T1000 (cell line): ENCODE measurements around the gene TMEM252.

Source experiments
- DNase-seq: peaks from one replicate; lab custom pipeline; 2025; ENCODE audit warnings: mixed read lengths; lab: John Stamatoyannopoulos, UW

TMEM252 gene, protein sequence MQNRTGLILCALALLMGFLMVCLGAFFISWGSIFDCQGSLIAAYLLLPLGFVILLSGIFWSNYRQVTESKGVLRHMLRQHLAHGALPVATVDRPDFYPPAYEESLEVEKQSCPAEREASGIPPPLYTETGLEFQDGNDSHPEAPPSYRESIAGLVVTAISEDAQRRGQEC

DNA sequence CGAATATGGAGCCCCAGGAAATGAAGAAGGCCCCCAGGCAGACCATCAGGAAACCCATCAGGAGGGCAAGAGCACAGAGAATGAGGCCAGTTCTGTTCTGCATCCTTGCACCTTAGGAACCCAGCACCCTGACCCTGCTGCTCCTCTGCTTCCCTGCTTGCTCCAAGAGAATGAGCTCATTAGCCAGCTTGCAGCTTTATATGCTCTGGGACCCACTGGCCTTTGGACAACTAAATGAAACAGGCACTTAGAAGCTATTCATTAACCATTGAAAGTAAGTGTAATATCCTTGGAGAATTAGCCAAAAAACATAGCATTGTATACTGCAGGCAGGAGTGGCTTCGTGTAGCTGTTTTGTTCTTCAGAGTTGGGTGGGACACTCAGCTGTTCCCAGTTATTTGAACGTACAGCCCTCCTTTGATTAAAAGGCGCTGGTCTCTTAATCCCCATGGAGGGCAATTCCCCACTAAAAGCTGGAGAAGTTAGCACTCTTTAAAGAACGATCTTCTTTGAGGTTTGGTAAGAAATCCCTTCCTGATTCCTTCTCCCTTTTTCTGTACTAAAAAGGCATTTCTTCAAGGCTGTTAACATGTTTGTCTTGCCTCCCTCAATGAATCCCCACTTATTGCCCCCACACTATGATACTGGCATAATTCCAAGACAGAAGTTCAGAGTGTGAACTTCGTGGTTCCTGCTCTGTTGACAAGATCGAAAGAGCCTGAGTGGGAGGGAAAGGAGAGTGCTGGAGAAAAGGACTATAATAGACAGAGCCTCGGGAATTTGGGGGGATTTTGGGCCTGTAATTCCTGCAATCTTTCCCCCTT is at the start of gene TMEM252:
Gene TMEM252 (minus strand): TSS at position 172 of the 824 bp plus-strand sequence. CDS start 69 bp downstream, at position 103.
- DNase-seq, result no peak

DNA sequence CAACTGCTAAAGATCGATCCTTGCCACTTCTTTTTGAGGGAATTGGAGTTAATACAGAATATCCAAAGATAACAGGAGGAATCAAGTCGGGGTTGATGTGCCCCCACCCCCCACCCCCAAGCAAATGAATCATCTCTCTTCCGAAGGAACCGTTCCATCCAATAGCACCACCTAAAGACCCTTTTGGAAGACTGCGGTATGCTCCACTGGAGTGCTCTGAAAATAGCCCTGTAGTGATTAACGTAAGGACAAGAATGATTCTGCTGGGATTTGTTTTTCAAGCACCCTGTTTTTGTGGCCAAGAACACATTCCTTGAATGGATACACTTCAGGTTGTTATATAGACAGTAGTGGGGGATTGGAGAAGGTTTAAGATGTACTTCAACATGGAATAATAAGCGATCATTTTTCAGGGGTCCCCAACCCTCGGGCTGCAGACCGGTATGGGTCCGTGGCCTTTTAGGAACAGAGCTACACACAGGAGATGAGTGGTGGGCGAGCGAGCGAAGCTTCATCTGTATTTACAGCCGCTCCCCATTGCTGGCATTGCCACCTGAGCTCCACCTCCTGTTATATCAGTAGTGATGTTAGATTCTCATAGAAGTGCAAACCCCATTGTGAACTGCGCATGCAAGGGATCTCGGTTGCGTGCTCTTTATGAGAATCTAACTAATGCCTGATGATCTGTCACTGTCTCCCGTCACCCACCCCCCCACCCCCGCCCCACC is 44.5 kb upstream of the TMEM252 start:
- no peak for DNase-seq

DNA sequence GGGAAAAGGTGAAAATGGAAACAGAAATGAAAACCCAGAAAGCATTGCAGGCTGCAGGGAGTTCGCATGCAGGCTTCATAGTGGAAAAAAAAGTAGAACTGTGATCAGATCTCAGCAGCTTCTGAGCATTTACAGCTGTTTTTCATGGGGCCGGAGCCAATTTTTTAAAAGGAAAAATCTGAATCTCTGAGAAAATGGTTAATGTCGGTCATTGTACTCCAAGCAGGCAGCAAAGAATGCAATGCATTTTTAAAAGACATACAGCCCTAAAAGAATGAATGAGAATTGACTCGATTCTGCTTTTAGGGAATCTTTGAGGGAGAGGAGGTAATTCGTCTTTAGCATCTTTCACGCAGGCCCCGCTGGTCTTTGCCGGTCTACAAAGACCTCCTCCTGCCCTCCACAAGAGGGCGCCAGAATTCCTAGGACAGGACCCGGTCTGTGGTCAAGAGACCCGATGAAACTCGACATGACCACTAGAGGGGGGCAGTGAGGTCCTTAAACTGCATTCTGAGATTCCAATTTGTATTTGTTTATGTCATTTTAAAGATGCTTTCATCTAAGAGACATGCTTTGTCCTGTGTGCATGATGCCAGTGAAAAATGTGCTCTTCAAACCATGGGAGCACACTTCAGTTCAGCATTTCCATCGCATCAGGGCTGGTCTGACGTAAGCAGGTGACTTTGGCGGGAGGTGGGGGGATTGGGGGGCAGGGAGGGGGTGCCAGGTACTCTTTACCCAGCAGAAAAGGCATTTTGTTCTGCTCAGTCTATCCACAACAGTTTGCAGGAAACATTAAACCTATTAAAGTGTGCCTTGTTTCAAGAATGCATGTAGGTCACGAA is 43.7 kb upstream of the TMEM252 start:
- DNase-seq, result peak; percentile 63

DNA sequence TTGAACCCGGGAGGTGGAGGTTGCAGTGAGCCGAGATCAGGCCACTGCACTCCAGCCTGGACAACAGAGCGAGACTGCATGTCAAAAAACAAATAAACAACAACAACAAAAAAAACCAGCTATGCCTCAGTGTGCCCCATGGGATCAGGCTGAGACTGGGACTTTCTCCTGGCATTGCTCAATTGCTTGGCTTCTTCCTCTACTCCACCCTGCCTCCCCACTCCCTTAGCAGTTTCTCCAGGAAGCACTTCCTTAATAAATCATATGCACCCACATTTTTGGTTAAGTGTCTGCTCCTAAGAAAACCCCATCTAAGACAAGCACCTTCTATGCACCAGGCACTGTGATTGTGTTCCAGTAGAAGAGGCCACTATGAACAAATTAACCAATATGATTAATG is 41.0 kb upstream of the TMEM252 start:
- DNase-seq, result no peak

DNA sequence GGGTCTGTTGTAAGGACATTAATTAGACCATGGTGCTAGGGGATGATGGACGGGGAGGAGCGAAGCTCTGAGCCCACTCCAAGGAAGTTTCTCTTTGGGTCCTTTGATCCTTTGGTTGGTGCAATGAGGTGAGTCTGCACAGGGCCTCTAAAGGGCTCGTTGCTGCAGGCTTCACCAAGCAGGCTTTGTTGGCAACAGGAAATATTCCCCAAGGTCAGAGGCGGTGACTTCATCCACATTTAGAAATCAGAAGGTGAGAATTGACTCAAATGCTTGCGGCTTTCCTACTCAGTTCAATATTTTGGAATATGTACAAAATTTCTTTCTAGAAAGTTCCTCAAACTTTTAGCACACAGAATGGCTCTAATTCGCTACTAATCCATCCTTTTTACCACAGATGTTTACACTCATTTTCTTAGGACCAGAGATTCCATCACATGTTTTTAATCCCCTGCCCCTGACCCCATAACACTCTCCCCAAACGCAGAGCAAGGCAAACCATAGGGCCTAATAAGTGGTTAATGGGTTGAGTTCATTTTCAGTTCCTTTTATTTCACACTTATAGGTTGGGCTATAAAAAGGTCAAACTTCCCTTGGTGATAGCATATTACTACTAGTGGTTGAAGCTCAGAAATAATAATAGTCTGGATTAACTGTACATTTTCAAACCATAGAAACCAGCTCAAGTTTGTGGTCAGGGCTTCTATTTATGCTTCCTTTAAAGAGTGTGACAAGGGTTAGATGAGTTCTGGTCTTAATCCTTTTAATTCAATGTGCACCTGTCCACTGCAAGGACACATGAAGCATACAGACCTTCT is 37.3 kb upstream of the TMEM252 start:
- DNase-seq, result no peak

DNA sequence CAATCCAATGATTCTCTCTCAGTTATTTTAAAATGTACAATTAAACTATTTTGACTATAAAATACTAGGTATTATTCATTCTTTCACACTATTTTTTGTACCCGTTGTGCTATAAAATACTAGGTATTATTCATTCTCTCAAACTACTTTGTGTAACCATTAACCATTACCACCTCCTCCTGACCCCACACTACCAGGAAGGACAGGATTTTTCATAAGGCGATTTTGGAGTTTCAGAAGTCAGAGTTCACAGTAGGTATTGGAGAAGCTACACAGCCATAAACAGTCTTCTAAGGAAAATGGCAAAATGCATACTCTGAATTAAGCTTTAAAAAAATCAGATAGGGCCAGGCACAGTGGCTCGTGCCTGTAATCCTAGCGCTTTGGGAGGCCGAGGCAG is 35.1 kb upstream of the TMEM252 start:
- no peak for DNase-seq

DNA sequence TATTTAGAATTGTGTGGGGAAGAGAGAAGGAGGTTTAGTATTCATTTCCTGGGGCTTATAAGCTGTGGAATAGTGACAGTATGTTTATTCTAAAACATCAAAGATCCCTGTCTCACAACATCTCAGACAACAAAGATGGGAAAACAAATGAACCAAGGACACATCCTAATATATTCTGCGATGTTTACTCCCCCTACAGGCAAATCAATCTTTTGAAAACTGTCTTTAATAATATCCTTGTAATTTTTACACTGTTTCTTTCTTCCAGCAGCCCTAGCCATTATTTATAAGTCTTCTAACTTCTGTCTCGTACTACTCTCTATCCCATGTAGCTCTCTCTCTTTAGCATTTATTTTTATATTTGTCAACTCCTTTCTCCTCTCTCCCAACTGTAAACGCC is 33.5 kb upstream of the TMEM252 start:
- DNase-seq, result no peak

DNA sequence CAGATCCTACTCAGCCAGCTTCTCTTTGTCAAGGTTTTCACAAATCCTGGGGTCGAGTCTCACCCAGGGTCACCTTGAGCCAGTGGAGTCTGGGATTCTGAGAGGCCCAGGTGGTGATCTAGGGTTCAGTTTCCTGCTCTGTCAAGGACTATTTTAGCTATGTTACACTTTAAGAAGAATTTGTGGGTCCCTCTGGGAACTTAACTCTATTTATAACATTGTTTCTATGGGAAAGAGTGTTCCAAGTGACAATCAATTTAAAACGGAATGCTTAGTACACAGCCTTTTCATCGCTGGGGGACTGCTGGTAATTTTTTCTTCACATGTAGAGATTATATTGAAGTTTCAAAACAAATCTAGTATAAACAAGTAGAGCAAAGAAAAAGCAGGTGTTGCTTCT is 26.9 kb upstream of the TMEM252 start:
- no peak for DNase-seq

DNA sequence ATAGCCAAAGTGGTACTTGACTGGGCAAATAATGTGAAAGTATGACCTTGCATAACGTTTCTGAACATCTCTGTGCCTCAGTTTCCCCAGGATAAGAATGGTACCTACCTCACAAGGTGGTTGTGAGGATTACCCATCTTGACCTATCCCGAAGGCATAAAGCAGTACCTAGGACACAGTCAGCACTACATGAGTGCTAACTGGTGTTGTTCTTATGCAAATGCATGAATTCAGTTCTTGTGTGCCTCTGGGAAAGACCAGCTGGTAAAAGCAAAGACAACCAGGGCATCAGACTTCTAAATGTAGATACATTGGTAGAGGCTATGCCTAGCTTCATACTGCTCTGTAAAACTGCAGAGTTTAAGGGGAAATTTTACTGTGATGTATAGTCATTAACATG is 21.8 kb upstream of the TMEM252 start:
- no peak for DNase-seq

DNA sequence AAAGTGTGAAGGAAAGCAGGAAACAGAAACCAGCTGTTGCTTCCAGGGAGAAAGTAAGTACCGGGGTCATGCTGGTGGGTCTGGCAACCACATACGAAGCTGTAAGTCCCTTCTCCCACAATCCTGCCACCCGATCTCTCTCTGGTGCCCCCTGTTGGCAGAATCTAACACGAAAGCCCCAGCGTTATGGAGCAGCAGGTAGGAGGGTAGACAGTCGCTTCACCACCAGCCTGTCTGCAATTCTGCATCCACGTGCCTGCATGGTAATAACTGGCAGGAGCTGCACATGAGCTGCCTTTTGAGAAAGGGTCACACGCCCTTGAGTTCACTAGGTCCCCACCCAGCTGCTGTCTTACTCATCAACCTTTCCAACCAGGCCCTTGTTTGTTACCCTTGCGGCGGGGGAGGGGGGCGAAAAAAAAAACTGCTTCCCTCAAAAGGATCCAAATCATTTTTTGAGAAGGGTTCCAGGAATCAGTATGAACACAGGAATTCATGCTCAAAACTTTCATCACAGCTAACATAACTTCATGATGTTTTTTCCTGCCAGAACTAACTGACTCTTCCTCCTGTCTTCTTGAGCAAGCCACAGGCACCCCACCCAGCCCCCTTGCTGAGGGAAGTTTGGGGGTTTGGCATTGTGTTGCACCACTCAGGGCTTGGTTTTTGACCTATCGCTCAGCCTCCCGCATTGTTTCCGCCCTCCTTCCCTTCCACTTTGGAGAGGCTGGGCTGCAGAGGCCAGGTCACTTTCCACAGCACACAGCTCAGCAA is 19.6 kb upstream of the TMEM252 start:
- no peak for DNase-seq

DNA sequence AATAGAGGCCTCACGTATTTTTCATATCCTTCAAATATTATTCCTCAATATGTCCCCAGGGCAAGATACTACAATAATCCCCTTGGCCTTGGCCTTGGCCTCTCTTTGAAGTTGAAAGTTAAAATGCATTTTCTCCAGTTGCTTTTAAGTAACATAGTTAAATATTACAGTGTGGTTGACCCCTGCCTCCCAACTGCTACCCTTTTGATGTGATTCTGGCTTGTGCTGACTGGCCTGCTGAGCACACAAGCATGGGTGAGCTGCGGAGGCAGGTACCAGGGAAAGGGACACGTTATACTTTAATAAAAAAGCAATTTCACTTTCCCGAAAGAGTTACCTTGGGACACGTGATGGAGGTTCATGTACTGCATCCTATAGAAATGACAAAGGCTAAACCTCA is 17.9 kb upstream of the TMEM252 start:
- no peak for DNase-seq

DNA sequence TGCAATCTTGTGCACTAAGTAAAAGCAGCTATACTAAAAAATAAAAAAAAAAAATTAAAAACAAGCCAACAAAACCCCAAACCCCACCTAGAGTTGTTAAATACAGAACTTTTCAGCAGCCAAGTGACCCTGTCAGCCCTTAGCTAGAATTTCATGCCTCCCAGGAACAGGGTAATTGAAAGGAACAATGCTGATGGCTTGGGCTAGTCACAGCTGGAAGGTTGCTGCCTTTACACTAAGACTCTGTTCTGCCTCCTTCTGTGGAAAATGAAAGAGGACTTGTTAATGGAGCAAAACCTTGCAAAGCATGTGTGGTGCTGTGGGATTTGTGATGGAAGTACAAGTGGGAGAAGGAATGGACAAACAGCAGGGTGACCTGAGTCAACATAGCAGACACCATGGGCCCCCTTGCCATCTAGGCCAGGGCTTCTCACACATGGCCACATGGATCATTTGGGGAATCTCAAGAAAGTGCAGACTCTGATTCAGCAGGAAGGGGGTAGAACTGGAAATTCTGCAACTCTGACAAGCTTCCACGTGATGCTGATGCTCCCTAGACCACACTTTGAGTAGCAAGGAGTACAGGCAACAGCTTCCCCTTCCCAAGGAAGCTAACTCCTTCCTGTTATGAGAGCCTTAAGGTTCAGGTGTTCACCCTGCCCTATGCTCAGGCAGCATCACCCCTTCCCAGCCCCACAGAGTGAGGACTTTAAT is 14.9 kb upstream of the TMEM252 start:
- DNase-seq, result no peak

DNA sequence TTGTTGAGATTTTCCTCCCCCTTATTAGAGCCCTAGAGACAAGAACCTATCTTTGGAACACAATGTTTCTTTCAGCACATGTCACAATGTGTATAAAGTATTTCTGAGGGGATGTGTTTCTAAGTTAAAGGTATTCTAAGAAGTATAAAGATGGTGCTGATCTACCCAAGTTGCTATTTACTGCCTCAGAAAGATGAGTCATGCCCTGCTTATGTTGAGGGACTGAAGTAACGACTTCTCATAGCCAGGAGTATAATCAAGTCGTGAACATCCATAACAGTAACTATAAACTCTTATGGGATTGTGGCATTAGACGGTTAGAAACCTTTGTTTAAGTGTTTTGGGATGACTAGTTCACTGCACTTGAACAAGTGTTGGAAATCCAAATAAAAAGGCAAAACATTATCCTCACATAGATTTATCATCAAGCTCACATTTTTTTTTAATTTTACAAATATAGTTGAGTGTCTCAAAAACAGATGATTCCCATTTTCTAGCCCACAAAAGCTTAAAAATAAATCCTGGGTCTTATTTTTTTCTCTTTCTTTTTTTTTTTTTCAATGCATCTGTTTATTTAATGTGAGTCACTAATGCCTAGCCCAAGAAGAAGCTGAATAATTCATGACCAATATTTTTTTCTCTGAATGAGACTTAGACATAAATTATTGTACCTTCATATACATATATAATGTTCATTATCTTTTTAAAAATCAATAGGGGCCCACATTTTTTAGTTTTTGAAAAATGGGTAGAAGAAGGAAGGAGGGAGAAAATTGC is 12.2 kb upstream of the TMEM252 start:
- no peak for DNase-seq

DNA sequence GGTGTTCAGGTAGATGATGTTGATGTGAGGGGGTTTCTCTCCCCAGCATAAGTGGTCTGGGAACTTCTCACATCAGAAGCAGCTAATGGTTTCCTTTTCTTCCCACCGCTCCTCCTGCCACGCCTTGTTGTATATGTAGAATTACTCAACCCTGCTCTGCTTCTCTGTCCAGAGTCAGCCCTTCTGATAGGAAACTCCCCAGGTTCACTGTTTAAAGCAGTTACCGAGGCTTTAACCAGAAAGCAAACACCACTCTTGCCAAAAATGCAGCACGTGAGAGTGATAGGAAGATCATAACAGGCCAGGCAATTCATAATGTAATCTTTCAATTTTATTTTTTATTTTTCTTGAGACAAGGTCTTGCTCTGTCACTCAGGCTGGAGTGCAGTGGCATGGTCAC is 10.5 kb upstream of the TMEM252 start:
- no peak for DNase-seq

DNA sequence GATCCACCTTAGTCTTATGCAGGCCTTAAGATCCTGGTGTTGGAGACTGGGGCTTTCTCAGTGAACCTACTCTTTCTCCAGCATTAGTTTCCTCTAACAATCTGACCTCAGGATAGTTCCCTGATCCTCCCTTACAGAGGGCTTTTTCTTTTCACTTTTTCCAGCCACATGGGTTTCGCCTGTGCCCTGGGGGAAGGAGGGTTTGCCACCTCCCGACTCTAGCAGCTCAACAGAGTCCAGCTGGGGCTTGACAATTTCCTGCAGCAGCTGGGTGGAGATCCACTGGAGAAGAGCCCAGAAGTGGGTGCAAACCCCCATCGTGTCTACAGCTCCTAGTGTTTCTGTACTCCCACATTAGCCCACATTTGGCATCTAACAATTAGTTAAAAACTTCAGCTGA is 7.6 kb upstream of the TMEM252 start:
- DNase-seq, result no peak

DNA sequence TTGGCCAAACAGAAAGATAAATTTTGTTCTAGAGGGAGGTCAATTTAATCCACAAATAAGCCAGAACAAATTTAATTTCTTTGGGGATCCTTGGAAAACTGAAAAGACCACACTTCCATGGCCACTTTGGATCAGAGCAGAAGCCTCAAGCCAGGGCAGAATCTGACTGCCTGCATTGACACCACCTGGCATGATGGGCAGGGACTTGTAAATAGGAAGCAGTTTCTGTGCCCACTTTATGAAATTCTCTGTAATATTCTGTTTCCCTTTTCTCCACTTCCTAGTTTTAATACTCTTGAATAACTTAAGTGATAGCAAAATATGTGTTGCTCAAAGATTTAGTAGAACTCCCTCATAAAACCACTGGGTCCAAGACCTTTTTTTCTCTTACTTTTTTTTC is 6.7 kb upstream of the TMEM252 start:
- no peak for DNase-seq

DNA sequence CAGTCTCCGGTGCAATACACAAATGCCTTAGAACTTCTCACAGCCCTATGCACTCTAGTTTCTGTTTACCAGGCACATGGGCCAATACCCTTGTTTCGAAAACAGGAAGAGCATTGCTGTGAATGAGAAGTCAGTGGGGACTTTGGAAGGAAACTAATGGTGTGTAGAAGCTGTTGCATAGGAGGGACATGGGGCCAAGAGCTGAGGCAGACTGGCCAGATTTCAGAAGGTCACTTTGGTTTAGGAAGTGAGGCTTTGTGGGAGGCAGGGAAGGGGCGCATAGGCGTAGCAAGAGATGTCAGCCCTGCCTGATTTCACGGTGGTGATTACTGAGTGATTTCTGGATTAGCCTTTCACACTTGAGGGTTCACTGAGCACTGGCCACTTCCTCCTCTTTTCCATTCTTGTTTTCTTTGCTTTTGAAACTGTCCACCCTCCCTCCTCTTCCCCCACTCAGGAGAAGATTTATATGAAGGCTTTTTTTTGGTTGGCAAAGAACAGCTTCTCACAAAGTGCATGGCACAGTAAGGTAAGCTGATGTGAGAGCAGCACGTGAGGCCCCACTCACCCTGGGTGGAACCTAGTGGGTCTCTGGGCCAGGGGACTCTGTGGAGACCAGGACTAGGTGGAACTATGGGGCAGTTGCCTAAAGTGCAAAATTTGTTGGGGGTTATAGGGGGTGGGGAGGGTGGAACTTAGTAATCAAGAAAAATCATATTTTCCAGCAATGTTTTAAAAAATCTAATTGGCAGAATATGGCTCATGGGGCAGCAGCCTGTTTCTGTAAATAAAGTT is 6.1 kb upstream of the TMEM252 start:
- DNase-seq, result no peak

DNA sequence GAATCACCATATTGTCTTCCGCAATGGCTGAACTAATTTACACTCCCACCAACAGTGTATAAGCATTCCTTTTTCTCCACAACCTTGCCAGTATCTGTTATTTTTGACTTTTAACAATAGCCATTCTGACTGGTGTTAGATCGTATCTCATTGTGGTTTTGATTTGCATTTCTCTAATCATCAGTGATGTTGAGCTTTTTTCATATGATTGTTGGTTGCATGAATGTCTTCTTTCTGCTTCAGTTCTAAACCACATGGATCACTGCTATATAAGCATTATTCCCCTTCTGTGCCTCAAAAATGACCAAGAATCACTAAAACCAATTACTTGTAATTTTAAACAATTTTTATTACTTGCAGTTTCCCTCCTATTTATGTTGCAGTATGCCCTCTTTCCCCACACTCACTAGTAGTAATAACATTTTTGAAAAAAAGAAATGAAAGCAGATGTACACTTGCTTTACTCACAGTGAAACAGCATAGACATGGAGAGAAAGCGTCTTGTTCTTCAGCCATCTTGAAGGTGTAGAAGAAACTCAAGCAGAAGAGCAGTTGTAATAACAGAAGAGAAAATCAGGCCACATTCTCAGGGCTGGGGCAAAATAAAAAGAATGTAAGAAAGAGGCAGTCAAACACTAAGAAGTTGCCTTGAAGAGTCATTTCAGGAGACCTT is 4.5 kb upstream of the TMEM252 start:
- no peak for DNase-seq
